Liver (tissue), 9 donors: Measurements from ENCODE around the gene BMAL1. TPM values are rescaled to one million over a fixed set of nuclear protein-coding genes. Genes with fewer than 3 reads are reported as not detected.

Source experiments
- DNase-seq: peaks from one replicate; pipeline ENCODE4 v3.0.0-alpha.2; 2017; ENCODE audit warnings: low spot score
- H3K27ac ChIP-seq, 2 donors: one replicate each; pipeline ENCODE4 v1.7.0; 2013; ENCODE audit warnings: inconsistent platforms in 2 of 2, low read length in 2 of 2, control low read depth in 1 of 2, low read depth in 1 of 2, mild to moderate bottlenecking in 1 of 2
- H3K27me3 ChIP-seq, 4 donors: one replicate each; pipeline versions ENCODE4 v1.6.1 to v1.7.0; 2013; ENCODE audit warnings: low read length in 3 of 4, inconsistent platforms in 1 of 4, mild to moderate bottlenecking in 1 of 4, moderate library complexity in 1 of 4; ENCODE audit not compliant: control insufficient read depth in 4 of 4, insufficient read depth in 4 of 4
- H3K36me3 ChIP-seq, 4 donors: one replicate each; pipeline versions ENCODE4 v1.6.1 to v1.7.0; 2013; ENCODE audit warnings: low read length in 3 of 4, mild to moderate bottlenecking in 3 of 4, low read depth in 1 of 4, moderate library complexity in 1 of 4; ENCODE audit not compliant: control insufficient read depth in 4 of 4, insufficient read depth in 3 of 4
- H3K4me1 ChIP-seq, 4 donors: one replicate each; pipeline versions ENCODE4 v1.6.1 to v1.7.0; 2013; ENCODE audit warnings: low read length in 3 of 4, mild to moderate bottlenecking in 3 of 4, moderate library complexity in 1 of 4; ENCODE audit not compliant: control insufficient read depth in 4 of 4, insufficient read depth in 4 of 4
- H3K4me3 ChIP-seq, 3 donors: one replicate each; pipeline versions ENCODE4 v1.6.1 to v1.7.0; 2013; ENCODE audit warnings: low read length in 3 of 3, control low read depth in 1 of 3, low read depth in 1 of 3, mild to moderate bottlenecking in 1 of 3
- H3K9ac ChIP-seq, 2 donors: one replicate each; pipeline ENCODE4 v1.7.0; 2013; ENCODE audit warnings: low read length in 2 of 2, mild to moderate bottlenecking in 2 of 2, moderate library complexity in 2 of 2, control low read depth in 1 of 2, low read depth in 1 of 2
- H3K9me3 ChIP-seq, 4 donors: one replicate each; pipeline versions ENCODE4 v1.6.1 to v1.7.0; 2013; ENCODE audit warnings: low read length in 3 of 4; ENCODE audit not compliant: control insufficient read depth in 4 of 4
- CTCF ChIP-seq: fragments of 150-350 bp; IDR thresholded peaks from 2 replicates; pipeline ENCODE4 v1.5.1; 2017; ENCODE audit warnings: improper control_type of control experiment, low read depth, low read length; ENCODE audit not compliant: missing input control
- EGR1 ChIP-seq, 2 donors: IDR thresholded peaks; 2 replicates each; pipeline ENCODE4 v1.6.1; 2016 to 2018; ENCODE audit warnings: antibody characterized with exemption in 2 of 2, low read depth in 2 of 2
- FOXA1 ChIP-seq: IDR thresholded peaks from 2 replicates; pipeline ENCODE4 v1.6.1; 2016; ENCODE audit warnings: antibody characterized with exemption
- GABPA ChIP-seq, 2 donors: IDR thresholded peaks in 1 of 2; conservative IDR thresholded peaks in 1 of 2; 2 replicates each; pipeline ENCODE4 v1.6.1; 2016; ENCODE audit warnings: antibody characterized with exemption in 2 of 2, mild to moderate bottlenecking in 1 of 2, moderate library complexity in 1 of 2
- HNF4A ChIP-seq, 2 donors: conservative IDR thresholded peaks; 2 replicates each; pipeline ENCODE4 v1.6.1; 2016; ENCODE audit warnings: antibody characterized with exemption in 2 of 2, mild to moderate bottlenecking in 2 of 2
- HNF4G ChIP-seq: IDR thresholded peaks from 2 replicates; pipeline ENCODE4 v1.6.1; 2016; ENCODE audit warnings: antibody characterized with exemption
- JUND ChIP-seq, 2 donors: IDR thresholded peaks; 2 replicates each; pipeline ENCODE4 v1.6.1; 2016; ENCODE audit warnings: antibody characterized with exemption in 2 of 2
- RAD21 ChIP-seq, 2 donors: IDR thresholded peaks; 2 replicates each; pipeline ENCODE4 v1.6.1; 2016; ENCODE audit warnings: antibody characterized with exemption in 2 of 2, mild to moderate bottlenecking in 2 of 2
- SP1 ChIP-seq: IDR thresholded peaks from 2 replicates; pipeline ENCODE4 v1.6.1; 2018; ENCODE audit warnings: antibody characterized with exemption, mild to moderate bottlenecking
- TAF1 ChIP-seq: conservative IDR thresholded peaks from 2 replicates; pipeline ENCODE4 v1.6.1; 2016; ENCODE audit warnings: antibody characterized with exemption, mild to moderate bottlenecking
- YY1 ChIP-seq: IDR thresholded peaks from 2 replicates; pipeline ENCODE4 v1.6.1; 2016; ENCODE audit warnings: antibody characterized with exemption, mild to moderate bottlenecking
- ZBTB33 ChIP-seq: IDR thresholded peaks from 2 replicates; pipeline ENCODE4 v1.6.1; 2016; ENCODE audit warnings: antibody characterized with exemption
- WGBS: extraction: QIAGEN DNeasy Blood & Tissue Kit; methylation state at CpG from one replicate; pipeline ENCODE4 v1.1.7; 2013; 5-methylcytosine and 5-hydroxymethylcytosine counted together
- polyA plus RNA-seq, 2 donors: library from polyadenylated mRNA; stranded (reverse) in 1 of 2; unstranded in 1 of 2; fragments of 200-250 nt in 1 of 2; fragments of >200 nt in 1 of 2; fragmentation: Nextera tagmentation in 1 of 2; extraction: Ambion mirVana in 1 of 2; gene quantifications; one replicate each; pipeline versions ENCODE4 v1.2.1 to v1.2.3, GENCODE V29; 2013 to 2015
- total RNA-seq, 2 donors: library from RNA; depleted of rRNA; stranded (reverse); fragments of >200 nt; gene quantifications; one replicate each; pipeline ENCODE4 v1.2.3, GENCODE V29; 2014
- TF ChIP-seq, protein P1 (sequence below): IDR thresholded peaks from 2 replicates; pipeline ENCODE4 v1.6.1; 2016; ENCODE audit warnings: antibody characterized with exemption
- donor health status: healthy.
- donor health status: healthy.
- donor health status: healthy.
- donor health status: healthy.
- donor health status: healthy.

BMAL1 gene
- total and polyA plus RNA-seq, 4 donors = 4.7 to 39.0 (median 15.0) TPM

DNA sequence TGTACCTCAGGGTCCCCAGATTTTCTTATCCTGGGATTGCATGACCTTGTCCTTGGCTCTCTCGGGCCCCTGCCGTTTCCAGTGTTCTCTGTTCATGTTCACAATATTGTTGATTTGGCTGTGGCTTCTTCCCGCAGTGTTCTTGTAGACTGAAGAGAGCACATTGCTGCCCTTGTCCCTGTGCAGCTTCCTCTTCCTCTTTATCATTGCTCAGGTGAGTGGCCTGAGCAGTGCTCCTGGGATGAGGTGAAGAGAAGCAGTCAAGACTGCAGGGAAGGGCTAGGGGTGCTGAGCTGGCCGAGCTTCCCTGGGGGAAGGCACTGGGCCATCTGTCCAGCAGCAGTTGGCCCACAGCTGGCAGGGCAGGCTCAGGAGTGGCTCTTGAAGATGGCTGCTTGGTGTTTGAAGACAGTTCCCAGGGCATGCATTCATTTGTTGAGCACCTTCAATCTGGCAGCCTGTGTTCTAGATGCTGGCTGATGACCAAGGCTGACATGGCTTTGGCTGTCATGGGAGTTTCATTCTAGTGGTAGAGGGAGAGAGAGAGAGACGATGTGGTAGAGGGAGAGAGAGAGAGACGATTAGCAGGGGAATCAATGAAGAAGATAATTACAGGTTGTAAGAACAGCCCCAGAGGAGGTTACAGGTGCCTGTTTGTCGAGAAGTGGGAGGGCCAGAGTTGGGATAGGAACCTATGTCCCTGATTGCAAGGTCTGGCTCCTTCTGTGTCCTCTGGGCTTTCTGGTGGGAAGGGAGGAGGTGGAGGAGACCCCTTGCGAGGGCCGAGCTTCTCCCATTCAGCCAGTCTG lies 17.4 kb downstream of the BMAL1 start:
- Histone ChIP-seq H3K9ac (no peak overlapping the region), H3K27me3 (no peaks in the 10 kb centered on the region), H3K4me1 (peaks cover 16 to 36% (median 19%) of the 10 kb centered on the region in 4 donors), H3K36me3 (no peaks in the 10 kb centered on the region), H3K27ac (no peak overlapping the region), H3K9me3 (no peaks in the 10 kb centered on the region), H3K4me3 (no peak overlapping the region)
- 71% methylated on average over 9 of the region's 9 CpGs for WGBS
- no peak for TF ChIP-seq YY1
- TF ChIP-seq, protein P1, sequence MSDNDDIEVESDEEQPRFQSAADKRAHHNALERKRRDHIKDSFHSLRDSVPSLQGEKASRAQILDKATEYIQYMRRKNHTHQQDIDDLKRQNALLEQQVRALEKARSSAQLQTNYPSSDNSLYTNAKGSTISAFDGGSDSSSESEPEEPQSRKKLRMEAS = no peak
- TF ChIP-seq JUND (IDR thresholded peaks at IDR 0.05) = no peak
- no peak for TF ChIP-seq GABPA (IDR thresholded peaks at IDR 0.05 in 1 of 2, conservative IDR thresholded peaks at IDR 0.05 in 1 of 2)
- no peak for TF ChIP-seq TAF1
- no peak for TF ChIP-seq RAD21 (IDR thresholded peaks at IDR 0.05)
- no peak for TF ChIP-seq CTCF
- TF ChIP-seq HNF4G = no peak
- TF ChIP-seq HNF4A (conservative IDR thresholded peaks at IDR 0.05) = no peak
- TF ChIP-seq FOXA1 = no peak
- TF ChIP-seq SP1 = no peak
- TF ChIP-seq EGR1 (IDR thresholded peaks at IDR 0.05; ENCODE audit: low read depth in 2 of 2) = no peak
- no peak for TF ChIP-seq ZBTB33
- DNase-seq = no peak

DNA sequence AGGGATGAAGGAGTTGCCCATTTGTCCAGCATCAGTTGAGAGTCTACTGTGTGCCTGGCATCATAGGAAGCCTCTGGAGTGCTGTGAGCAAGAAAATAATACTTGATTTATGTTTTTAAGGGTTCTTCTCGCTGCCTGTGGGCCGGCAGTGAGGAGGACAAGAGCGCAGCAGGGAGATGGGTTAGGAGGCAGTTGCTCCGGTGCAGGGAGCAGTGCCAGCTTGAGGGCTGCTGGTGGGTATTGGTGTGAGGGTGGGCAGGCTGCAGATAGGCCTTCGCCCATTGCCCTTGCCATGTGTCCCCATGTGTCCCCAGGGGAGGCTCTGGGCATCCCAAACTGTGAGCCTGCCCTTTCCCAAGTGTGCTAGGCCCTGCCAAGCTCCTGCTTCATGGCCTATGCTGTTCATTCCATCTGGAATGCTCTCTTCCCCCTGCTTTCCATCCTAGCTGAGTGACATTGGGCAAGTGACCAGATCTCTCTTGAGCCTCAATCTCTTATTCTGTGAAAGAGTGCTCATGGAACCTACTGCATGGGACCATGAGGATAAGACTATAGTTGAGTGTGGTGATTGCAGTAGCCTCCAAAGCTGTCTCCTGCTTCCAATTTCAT lies 19.8 kb downstream of the BMAL1 start:
- Histone ChIP-seq H3K27me3 (no peaks in the 10 kb centered on the region), H3K27ac (peak overlapping the region in 1 of 2 donors; percentile 15), H3K9ac (no peak overlapping the region), H3K9me3 (no peaks in the 10 kb centered on the region), H3K4me1 (peaks cover 16 to 31% (median 22%) of the 10 kb centered on the region in 4 donors), H3K4me3 (no peak overlapping the region), H3K36me3 (no peaks in the 10 kb centered on the region)
- WGBS = 97% methylated on average over 5 of the region's 5 CpGs
- TF ChIP-seq JUND (IDR thresholded peaks at IDR 0.05) = no peak
- no peak for TF ChIP-seq GABPA (IDR thresholded peaks at IDR 0.05 in 1 of 2, conservative IDR thresholded peaks at IDR 0.05 in 1 of 2)
- TF ChIP-seq, protein P1 = no peak
- no peak for TF ChIP-seq YY1
- no peak for DNase-seq
